Fibroblast of pulmonary artery (primary cell): ENCODE data around the gene SLC39A11.
"Not testable (repeated sequence)": the region's sequence is repeated elsewhere in the genome, so short reads cannot be mapped to it uniquely, and the experiment has no call there.

ENCODE experiments used
- DNase-seq: peaks from one replicate; pipeline ENCODE4 v3.0.0-alpha.2; 2010; ENCODE audit warnings: low read depth
- H3K4me3 ChIP-seq: replicated peaks from 2 replicates; pipeline ENCODE4 v1.5.1; 2011; ENCODE audit warnings: low read depth, mild to moderate bottlenecking, control low read depth, low read length, moderate library complexity
- CTCF ChIP-seq: IDR thresholded peaks from 2 replicates; pipeline ENCODE4 v1.5.1; 2011; ENCODE audit warnings: mild to moderate bottlenecking, control low read depth, low read length, inconsistent platforms; ENCODE audit errors: missing control alignments

The SLC39A11 gene

GRCh38 chr17:73133911-73134649 is 41.6 kb upstream of the SLC39A11 start:
- no peak for DNase-seq
- TF ChIP-seq CTCF = no peak
- no peak overlapping the region for H3K4me3 ChIP-seq

GRCh38 chr17:73132085-73132492 is 39.6 kb upstream of the SLC39A11 start:
- no peak overlapping the region for H3K4me3 ChIP-seq
- no peak for TF ChIP-seq CTCF
- DNase-seq = no peak

DNA sequence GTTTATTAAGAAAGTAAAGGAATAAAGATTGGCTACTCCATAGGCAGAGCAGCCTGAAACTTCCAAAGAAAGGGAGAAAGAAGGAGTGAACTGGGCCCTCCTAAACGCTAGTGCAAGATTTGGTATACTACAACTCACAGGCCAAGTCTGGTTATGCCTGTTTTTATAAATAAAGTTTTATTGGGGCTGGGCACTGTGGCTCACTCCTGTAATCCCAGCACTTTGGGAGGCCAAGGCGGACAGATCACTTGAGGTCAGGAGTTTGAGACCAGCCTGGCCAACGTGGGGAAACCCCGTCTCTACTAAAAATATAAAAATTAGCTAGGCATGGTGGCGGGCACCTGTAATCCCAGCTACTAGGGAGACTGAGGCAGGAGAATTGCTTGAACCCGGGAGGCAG is 39.0 kb upstream of the SLC39A11 start:
- not testable (repeated sequence) for DNase-seq, H3K4me3 ChIP-seq

GRCh38 chr17:73130977-73131376 is 38.5 kb upstream of the SLC39A11 start:
- TF ChIP-seq CTCF = no peak

GRCh38 chr17:73128496-73128895 is 36.0 kb upstream of the SLC39A11 start:
- no peak for DNase-seq
- TF ChIP-seq CTCF = no peak
- no peak overlapping the region for H3K4me3 ChIP-seq

More at GRCh38 chr17:73130977-73131376, 38.5 kb upstream of the SLC39A11 start:
- H3K4me3 ChIP-seq = no peak overlapping the region
- no peak for DNase-seq

- no peak for TF ChIP-seq CTCF
These were observed 34.4 kb upstream of the SLC39A11 start for GRCh38 chr17:73126716-73127473.

GRCh38 chr17:73123606-73124320 is 31.3 kb upstream of the SLC39A11 start:
- TF ChIP-seq CTCF = no peak
- no peak for DNase-seq
- H3K4me3 ChIP-seq = no peak overlapping the region

More at GRCh38 chr17:73126716-73127473, 34.4 kb upstream of the SLC39A11 start:
- H3K4me3 ChIP-seq = no peak overlapping the region
- no peak for DNase-seq
